NCI-H1092 (cell line): Measurements from ENCODE around the gene ZBTB8OS.
"Not testable (repeated sequence)": the region's sequence is repeated elsewhere in the genome, so short reads cannot be mapped to it uniquely, and the experiment has no call there.

Experiments used
- DNase-seq: peaks from one replicate; lab custom pipeline; 2025; lab: John Stamatoyannopoulos, UW

Gene ZBTB8OS

DNA sequence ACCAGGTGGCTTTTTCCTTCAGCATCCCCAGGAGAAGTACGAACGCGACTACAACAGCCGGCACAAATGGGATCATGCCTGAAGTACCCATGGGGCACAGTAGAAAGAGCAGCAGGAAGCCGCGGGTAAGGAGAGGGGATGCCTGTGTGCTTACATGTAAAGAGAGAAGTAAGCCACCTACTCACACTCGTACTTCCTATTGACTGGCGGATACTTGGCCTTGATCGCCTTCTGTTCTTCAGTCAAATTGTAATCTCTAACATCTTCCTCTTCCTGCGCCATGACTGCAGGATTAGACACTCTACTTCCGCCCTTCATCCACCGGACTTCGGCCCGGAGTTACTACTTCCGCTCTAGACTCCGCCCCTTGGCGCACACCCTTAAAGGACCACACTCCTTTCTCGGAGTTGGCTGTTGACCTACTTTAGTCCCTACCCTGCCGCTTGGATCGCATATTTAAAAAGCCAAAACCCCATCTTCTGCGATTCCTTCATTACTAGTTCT is at the start of gene ZBTB8OS:
Gene ZBTB8OS, minus strand, starts transcription at position 303 of the 504 bp plus-strand sequence. Its CDS starts 21 bp downstream, at position 282.
- peak; percentile 95 for DNase-seq

DNA sequence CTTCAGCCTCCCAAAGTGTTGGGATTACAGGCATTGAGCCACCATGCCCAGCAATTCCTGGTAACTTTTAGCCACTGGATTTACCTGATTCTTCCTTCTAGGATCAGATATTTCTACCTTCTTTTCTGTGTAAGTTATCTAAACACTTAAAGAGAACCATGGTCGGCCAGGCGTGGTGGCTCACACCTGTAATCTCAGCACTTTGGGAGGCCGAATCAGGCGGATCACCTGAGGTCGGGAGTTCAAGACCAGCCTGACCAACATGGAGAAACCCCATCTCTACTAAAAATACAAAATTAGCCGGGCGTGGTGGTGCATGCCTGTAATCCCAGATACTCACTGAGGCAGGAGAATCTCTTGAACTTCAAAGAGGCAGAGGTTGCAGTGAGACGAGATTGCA is 46.6 kb upstream of the ZBTB8OS start:
- not testable (repeated sequence) for DNase-seq

DNA sequence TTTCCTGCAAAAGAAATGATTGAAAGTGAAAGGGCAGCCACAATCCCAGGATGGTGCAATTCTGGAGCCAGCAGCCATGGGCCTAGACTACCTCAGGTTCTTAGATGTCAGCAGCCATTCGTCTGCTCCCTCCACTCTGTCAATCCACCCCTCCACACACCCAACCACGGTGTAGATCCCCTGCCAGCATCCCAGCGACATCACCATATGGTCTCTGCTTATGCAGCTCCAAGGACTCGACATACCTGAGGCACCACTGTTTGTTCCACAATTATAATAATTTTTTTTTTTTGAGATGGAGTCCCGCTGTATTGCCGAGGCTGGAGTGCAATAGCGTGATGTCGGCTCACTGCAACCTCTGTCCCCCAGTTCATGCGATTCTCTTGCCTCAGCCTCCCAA is 45.7 kb upstream of the ZBTB8OS start:
- no peak for DNase-seq

DNA sequence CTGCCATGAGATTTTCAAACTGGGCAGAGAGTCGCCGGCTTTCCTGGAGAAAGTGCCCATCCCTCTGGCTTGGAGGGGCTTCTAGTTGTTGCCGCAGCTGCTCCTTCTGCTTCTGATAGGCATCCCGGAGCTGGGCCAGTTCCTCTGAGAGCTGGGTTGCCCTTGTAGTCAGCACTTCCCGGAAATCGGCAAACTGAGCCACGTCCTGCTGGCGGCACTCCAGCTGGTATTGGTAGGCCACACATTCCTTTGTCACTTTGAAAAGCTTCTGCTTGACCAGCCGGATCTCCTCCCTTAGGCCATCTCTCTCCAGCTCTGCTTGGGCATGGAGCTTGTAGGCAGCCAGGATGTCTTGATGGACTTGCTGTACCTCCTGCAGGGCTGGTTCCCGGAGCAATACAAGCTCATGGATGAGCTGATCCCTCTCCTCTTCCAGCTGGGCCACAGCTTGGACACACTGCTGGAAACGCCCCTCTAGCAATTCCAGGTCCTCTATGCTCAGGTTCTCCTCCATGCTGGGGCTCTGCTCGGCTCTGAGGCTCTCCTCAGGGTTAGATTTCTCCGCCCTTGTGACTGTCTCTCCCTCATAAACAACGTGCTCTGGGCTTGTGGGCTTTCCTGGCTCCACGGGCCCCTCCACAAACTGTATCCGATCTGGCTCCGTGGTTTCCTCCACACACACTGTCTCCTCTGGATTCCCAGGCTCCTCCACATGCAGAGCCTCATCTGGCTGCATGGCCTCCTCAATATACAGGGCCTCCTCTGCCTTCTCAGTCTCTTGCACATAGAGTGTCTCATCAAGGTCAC is 45.0 kb upstream of the ZBTB8OS start:
- DNase-seq, result no peak

DNA sequence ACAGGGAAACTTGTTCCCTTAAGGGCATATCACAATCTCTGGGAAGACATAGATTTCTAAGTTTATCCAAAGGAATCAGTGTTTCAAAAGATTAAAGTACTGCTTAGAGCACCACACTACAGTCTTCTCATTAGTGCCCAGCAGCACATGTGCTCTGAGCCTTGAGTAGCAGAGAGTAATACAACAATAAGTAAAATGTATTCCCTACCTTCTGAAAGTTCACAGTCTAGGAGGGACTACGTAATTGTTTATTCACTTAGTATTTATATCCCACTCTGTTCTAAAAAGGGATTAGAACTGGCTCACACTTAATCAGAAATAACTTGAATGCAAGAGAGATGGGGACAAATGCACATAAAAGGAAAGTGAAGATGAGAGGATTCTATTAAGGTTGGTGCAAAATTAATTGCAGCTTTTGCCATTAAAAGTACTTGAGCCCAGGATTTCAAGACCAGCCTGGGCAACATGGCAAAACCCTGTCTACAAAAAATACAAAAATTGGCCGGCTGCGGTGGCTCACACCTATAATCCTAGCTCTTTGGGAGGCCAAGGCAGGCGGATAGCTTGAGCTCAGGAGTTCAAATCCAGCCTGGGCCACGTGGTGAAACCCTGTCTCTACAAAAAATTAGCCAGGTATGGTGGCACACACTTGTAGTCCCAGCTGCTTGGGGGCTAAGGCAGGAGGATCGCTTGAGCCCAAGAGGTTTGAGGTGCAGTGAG is 43.3 kb upstream of the ZBTB8OS start:
- no peak for DNase-seq

DNA sequence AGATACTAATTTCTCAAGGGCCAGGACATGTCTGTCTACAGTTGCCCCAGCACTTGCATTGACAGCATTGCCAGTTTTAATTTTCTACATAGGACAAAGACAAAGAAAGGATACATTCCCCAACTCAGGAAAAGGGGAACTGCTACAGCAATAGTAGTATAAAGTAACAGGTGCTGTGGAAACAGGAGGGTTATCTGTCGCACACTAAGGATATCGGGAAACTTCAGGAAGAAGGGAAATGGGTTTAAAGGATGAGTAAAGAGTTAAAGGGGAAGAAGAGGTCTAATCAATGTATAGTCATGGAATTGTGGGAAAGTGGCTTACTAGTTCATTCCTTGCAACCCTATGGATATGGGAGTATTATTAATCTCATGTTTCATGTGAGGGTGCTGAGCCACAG is 36.0 kb upstream of the ZBTB8OS start:
- DNase-seq, result no peak

DNA sequence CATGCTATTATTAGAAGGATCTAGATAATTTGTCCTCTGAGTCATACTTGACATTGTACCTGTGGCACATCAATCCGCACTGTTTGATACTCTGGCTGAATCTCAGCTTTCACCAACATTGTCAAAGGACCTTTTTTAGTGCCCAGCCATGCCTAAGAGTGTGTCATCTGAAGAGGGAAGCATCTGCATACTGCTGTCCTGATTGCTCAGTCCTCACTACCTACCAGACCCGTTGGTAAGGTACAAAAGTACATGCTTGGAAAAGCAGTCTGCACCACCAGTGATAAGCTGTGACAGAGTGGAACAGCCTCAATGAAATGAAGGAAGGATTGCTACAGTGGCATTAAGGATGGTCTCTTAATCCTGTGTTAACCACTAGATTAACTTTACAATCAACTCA is 35.1 kb upstream of the ZBTB8OS start:
- DNase-seq, result no peak

DNA sequence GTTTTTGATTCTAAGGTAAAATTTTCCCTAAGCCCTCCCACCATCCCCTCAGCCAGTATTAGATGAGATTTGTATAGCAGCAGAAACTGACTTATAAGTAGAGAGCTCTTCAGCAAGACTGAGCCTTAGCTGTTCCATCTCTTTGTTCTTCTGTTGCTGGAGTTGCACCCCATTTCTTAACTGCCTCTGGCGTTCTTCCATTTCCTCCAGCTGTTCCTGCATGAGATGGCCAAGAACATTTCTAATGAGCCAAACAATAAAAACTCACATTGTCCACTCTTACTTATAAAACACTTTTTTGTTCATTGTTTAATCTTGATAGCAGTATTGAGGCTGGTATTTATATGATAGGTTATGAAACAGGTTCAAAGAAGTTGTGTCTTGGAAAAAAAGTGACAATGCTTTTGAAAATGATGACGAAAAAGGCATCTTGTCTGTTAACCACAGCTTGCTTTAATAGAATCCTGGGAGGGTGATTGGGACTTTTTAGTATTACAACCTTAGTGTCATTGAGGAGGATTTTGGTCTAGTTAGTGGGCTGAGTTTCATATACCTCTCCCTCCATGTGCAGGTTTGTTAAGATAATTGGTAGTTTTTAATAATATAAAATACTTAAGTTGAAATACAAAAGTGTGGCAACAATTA is 33.9 kb upstream of the ZBTB8OS start:
- no peak for DNase-seq

DNA sequence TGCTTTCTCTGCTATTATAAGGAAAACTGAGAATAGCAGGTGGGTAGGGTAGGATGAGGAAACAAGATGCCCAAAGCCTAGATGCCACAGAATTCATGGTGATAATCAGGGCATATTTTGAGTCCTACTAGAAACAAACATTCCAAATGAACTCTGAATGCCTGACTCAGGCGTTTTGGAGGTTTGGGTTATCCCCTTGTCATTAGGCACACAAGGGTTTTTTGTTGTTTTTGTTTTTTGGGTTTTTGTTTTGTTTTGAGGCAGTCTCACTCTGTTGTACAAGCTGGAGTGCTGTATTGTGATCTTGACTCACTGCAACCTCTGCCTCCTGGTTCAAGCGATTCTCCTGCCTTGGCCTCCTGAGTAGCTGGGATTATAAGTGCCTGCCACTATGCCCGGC is 33.0 kb upstream of the ZBTB8OS start:
- no peak for DNase-seq

DNA sequence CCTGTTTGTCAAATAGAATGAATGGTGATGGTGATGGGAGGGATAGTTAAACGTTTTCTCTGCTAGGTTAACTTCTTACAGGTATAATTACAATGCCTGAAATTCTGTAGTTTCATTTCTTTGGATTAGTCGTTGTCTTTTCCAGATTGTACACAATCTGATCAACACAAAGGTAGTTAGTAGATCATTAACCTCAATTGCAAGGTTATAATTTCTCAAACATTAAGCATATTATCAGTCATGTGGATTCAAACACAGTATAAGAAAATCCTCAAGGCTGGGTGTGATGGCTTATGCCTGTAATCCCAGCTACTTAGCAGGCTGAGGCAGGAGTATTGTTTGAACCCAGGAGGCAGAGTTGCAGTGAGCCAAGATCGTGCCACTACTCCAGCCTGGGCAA is 31.6 kb upstream of the ZBTB8OS start:
- no peak for DNase-seq

DNA sequence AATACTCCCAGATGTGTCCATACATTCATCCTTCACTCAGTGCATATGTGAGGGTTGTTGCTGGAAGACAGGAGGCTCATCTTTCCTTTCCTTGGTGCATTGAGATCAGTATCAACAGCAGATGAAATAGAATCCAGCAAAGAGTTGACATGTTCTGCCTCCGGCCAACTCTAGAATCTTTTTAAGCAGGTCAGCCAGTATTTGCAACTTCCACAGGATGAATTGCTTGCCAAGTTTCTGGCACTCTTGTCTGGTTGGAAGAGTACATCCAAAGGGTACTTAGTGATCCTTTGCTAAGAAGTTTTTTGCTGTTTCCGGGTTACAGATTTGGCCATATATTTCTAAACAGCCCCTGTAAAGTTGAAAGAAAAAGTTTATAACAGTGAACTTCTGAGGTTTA is 31.2 kb upstream of the ZBTB8OS start:
- DNase-seq, result no peak

DNA sequence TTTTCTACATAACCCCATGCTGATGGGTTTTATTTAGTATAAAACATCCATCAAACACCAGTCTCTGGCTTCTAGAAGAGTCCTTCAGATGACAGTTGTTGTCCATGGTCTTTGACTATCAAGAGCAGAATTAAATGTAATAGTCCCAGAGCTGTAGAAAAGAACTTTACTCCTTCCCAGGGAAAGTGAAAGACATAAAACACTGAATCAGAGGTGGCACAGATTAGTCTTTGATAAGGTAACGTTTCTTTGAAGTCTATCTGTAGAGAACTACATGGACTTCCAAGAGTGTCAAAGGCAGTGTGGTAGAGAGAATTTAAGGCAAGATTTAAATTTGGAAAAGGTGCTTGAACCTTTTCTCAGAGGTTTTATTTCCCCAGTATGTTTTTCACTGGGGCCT is 30.3 kb upstream of the ZBTB8OS start:
- no peak for DNase-seq

DNA sequence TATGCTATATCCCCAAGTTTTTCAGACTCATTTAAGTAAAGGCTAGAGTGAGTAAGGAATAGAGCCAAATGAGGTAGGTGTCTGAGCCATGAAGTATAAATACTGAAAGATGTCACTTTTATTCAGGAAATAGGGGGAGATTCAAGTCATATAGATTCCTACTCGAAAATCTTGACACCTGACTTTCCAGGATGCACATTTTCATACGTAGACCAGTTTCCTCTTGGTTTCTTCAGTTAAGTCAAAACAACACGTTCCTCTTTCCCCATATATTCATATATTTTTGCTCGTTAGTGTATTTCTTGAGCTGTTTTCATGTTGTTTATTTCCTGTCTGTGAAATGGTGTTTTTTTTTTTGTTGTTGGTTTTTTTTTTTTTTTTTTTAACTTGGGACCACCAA is 29.6 kb upstream of the ZBTB8OS start:
- not testable (repeated sequence) for DNase-seq

DNA sequence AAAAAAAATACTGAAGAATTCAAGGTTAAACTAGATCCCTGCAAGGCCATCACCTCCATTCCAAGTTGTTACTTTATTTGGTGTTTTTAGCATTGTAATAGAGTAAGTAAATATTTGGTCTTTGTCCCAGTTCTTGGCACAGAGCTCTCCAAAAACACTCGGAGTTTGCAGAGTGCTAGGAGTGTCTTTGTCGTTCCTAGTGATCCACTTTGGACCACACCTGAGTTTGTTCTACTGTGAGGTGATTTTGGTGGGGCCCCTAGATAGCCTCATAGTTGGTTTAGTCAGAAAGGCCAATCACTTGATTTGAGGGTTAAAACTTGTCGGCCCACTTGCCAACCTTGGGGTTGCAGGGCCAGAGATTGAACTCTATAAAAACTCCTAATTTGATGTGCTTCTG is 26.6 kb upstream of the ZBTB8OS start:
- DNase-seq, result no peak

DNA sequence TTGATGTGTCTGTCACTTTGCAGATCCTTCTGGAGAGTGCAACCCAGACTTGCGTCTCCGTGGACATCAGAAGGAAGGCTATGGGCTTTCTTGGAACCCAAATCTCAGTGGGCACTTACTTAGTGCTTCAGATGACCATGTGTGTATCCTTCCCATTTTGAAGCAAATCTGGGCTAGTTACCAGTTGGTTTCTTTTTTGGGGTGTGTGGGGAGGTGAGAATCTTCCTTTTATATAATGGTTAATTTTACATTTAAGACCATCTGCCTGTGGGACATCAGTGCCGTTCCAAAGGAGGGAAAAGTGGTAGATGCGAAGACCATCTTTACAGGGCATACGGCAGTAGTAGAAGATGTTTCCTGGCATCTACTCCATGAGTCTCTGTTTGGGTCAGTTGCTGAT is 18.4 kb upstream of the ZBTB8OS start:
- DNase-seq, result not testable (repeated sequence)

DNA sequence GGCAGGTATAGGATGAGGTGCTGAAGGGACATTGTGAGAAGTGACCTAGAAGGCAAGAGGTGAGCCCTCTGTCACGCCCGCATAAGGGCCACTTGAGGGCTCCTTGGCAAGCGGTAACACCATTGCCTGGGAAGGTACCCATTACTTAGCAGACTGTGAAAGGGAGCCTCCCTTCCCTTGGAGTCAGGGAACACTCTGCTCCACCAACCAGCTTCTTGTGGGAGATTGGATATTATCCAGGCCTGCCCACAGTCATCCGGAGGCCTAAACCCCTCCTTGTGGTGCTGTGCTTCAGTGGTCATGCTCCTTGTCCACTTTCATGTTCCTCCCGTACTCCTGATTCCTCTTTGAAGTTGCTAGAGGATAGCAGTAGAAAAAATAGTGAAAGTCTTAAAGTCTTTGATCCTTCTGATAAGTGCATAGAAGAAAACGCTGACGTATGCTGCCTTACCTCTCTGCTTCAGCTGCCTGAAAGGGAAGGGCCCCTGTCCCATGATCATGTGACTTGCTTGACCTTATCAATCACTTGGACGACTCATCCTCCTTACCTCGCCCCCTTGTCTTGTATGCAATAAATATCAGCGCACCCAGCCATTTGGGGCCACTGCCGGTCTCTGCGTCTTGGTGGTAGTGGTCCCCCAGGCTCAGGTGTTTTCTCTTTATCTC is 16.7 kb upstream of the ZBTB8OS start:
- no peak for DNase-seq

DNA sequence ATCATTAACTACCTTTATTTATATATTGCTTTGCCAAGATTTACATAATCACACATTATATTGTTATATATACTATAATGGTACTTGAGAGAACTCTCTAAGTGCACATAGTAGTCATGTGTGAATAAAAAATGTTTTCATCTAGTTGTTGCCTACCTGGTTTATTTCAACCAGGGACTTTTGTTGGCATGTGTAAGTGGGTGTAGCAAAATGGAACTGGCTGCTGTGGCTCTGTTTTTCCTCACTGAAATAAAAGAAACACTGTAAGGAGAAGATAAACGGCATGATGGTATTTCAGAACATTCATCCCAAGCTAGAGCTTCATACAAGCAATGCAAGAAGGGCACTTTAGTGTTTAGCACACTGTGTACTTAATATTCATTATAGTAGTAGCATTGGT is 15.6 kb upstream of the ZBTB8OS start:
- no peak for DNase-seq

DNA sequence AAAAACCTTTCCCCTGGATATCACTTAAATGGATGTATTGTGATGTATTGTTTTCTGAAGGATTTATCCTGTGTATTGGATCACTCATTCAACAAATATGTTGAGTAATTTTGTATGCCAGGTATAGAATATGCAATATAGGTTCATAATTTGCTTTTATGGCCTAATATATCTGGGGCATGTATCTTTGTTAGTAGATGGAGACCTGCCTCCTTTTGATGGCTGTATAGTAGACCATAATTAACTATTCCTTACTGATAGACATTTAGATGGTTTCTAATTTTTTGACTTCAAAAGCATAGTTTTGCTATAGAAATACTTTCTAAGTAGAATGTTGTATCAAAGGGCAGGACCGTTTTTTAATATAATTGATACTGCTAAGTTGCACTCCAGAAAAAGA is 9.2 kb upstream of the ZBTB8OS start:
- no peak for DNase-seq

DNA sequence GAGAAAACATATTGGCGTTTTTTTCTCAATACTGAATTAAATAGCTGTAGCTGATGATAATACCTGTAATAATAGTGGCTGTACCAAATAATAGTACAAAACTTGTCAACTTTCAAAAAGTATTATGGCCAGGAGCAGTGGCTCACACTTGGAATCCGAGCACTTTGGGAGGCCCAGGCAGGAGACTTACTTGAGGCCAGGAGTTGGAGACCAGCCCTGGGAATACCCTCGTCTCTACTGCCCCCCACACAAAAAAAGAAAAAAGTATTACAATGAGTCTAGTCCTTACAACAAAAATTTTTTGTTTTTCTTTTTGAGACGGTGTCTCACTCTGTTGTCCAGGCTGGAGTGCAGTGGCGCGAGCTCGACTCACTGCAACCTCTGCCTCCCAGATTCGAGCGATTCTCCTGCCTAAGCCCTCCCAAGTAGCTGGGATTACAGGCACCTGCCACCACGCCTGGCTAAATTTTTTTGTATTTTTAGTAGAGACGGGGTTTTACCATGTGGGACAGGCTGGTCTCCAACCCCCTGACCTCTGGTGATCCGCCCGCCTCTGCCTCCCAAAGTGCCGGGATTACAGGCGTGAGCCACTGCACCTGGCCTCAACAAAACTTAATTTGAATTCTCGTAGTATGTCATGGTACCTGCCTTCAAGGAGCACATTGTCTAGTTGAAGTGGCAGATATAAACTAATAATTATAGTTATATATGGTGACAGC is 2.1 kb upstream of the ZBTB8OS start:
- no peak for DNase-seq

DNA sequence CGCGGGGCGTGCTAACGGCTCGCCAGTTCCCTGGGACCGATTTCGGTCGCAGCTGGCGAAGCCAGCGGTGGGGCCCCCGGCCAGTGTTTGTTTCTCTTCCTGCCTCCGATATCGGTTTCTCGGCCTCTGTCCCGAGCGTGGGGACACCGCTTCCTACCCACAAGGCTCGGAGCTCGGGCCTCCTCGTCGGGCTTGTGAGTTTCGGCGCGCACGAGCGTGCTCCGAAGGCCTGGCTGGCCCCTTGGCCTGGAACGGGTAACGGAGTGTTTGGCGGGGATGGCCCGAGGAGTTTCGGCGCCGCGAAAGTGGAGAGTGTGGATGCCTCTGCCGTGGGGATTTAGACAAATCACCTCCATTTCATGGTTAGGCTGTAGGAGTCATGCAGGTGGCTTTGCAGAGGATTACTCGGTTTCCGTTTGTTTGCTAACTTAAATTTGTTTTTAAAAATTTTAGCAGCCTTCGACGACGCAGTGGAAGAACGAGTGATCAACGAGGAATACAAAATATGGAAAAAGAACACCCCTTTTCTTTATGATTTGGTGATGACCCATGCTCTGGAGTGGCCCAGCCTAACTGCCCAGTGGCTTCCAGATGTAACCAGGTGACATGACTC is 1.2 kb upstream of the ZBTB8OS start:
- DNase-seq, result peak; percentile 64
